ENCODE measurements around the gene F7.
"Not testable (repeated sequence)": the region's sequence is repeated elsewhere in the genome, so short reads cannot be mapped to it uniquely, and the experiment has no call there.

Gene F7

GRCh38 chr13:113105032-113105920, at the start of gene F7:
TSS of gene F7 (plus strand) at chr13:113105791. CDS start at chr13:113105842, 51 bp downstream.
- Mint-ChIP-seq H3K4me1 (peaks cover 2% of the 10 kb centered on the region), H3K27ac (no peak within 1 kb of the TSS), H3K4me3 (no peak within 1 kb of the TSS), H3K27me3 (peaks cover 8% of the 10 kb centered on the region), H3K9me3 (no peaks in the 10 kb centered on the region), H3K36me3 (no peaks in the 10 kb centered on the region)
- DNase-seq (ENCODE audit: low spot score in 2 of 2) = no peak
- ATAC-seq (ENCODE audit: low read depth) = no peak

GRCh38 chr13:113057084-113057483, 48.5 kb upstream of the F7 start:
- Mint-ChIP-seq H3K4me3 (no peak overlapping the region), H3K27me3 (peaks cover 2% of the 10 kb centered on the region), H3K27ac (no peak overlapping the region), H3K9me3 (no peaks in the 10 kb centered on the region), H3K4me1 (no peaks in the 10 kb centered on the region), H3K36me3 (peaks cover 4% of the 10 kb centered on the region)
- ATAC-seq (ENCODE audit: low read depth) (no peak), DNase-seq (ENCODE audit: low spot score in 2 of 2) (no peak)

- not testable (repeated sequence) for H3K4me1 Mint-ChIP-seq; DNase-seq (ENCODE audit: low spot score in 2 of 2); H3K4me3 Mint-ChIP-seq; H3K27ac Mint-ChIP-seq; H3K36me3 Mint-ChIP-seq; H3K9me3 Mint-ChIP-seq; H3K27me3 Mint-ChIP-seq; ATAC-seq (ENCODE audit: low read depth)
These were observed 48.0 kb upstream of the F7 start for GRCh38 chr13:113057559-113057958.

- peaks cover 1% of the 10 kb centered on the region for H3K36me3 Mint-ChIP-seq
- no peaks in the 10 kb centered on the region for H3K9me3 Mint-ChIP-seq
- no peak overlapping the region for H3K27ac Mint-ChIP-seq
- H3K4me1 Mint-ChIP-seq = no peaks in the 10 kb centered on the region
- DNase-seq (ENCODE audit: low spot score in 2 of 2) (no peak), ATAC-seq (ENCODE audit: low read depth) (no peak)
- H3K4me3 Mint-ChIP-seq = no peak overlapping the region
- no peaks in the 10 kb centered on the region for H3K27me3 Mint-ChIP-seq
These were observed 47.2 kb upstream of the F7 start for GRCh38 chr13:113058129-113058987.

- H3K4me3 Mint-ChIP-seq = no peak overlapping the region
- peaks cover 1% of the 10 kb centered on the region for H3K36me3 Mint-ChIP-seq
- DNase-seq (ENCODE audit: low spot score in 2 of 2) (no peak), ATAC-seq (ENCODE audit: low read depth) (no peak)
- no peaks in the 10 kb centered on the region for H3K9me3 Mint-ChIP-seq
- H3K27me3 Mint-ChIP-seq = no peaks in the 10 kb centered on the region
- no peak overlapping the region for H3K27ac Mint-ChIP-seq
- H3K4me1 Mint-ChIP-seq = no peaks in the 10 kb centered on the region
These were observed 46.4 kb upstream of the F7 start for GRCh38 chr13:113058988-113059850.

DNA sequence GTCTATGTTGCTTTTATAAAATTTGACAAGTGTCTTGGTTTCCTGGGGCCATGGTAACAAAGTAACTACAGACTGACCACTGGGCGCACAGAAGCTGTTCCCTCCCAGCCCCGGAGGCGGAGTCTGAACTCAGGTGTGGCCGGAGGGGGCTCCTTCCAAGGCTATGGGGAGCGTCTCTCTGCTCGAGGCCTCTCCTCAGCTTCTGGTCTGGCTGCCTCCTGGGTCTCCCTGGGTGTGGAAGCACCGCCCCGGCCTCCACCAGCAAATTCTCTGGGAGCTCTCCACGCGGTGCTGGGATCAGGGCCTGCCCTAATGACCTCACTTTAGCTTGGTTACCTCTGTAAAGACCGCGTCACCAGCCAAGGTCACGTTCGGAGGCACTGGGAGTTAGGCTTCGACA, 45.7 kb upstream of the F7 start:
- no peaks in the 10 kb centered on the region for H3K4me1 Mint-ChIP-seq
- no peaks in the 10 kb centered on the region for H3K27me3 Mint-ChIP-seq
- no peak overlapping the region for H3K27ac Mint-ChIP-seq

GRCh38 chr13:113060557-113061270, 44.9 kb upstream of the F7 start:
- H3K9me3 Mint-ChIP-seq = no peaks in the 10 kb centered on the region
- no peaks in the 10 kb centered on the region for H3K27me3 Mint-ChIP-seq
- H3K36me3 Mint-ChIP-seq = peaks cover 3% of the 10 kb centered on the region
- H3K4me1 Mint-ChIP-seq = no peaks in the 10 kb centered on the region
- ATAC-seq (ENCODE audit: low read depth) (no peak), DNase-seq (ENCODE audit: low spot score in 2 of 2) (no peak)
- H3K4me3 Mint-ChIP-seq = no peak overlapping the region
- no peak overlapping the region for H3K27ac Mint-ChIP-seq

More for the DNA sequence above, 45.7 kb upstream of the F7 start:
- no peaks in the 10 kb centered on the region for H3K9me3 Mint-ChIP-seq
- ATAC-seq (ENCODE audit: low read depth) = no peak
- H3K4me3 Mint-ChIP-seq = no peak overlapping the region
- DNase-seq (ENCODE audit: low spot score in 2 of 2) = no peak
- H3K36me3 Mint-ChIP-seq = peaks cover 3% of the 10 kb centered on the region

- H3K4me1 Mint-ChIP-seq = no peaks in the 10 kb centered on the region
- DNase-seq (ENCODE audit: low spot score in 2 of 2) (no peak), ATAC-seq (ENCODE audit: low read depth) (no peak)
- no peaks in the 10 kb centered on the region for H3K27me3 Mint-ChIP-seq
- no peak overlapping the region for H3K4me3 Mint-ChIP-seq
- peaks cover 3% of the 10 kb centered on the region for H3K36me3 Mint-ChIP-seq
- no peak overlapping the region for H3K27ac Mint-ChIP-seq
- no peaks in the 10 kb centered on the region for H3K9me3 Mint-ChIP-seq
These were observed 44.3 kb upstream of the F7 start for GRCh38 chr13:113061271-113061625.

DNA sequence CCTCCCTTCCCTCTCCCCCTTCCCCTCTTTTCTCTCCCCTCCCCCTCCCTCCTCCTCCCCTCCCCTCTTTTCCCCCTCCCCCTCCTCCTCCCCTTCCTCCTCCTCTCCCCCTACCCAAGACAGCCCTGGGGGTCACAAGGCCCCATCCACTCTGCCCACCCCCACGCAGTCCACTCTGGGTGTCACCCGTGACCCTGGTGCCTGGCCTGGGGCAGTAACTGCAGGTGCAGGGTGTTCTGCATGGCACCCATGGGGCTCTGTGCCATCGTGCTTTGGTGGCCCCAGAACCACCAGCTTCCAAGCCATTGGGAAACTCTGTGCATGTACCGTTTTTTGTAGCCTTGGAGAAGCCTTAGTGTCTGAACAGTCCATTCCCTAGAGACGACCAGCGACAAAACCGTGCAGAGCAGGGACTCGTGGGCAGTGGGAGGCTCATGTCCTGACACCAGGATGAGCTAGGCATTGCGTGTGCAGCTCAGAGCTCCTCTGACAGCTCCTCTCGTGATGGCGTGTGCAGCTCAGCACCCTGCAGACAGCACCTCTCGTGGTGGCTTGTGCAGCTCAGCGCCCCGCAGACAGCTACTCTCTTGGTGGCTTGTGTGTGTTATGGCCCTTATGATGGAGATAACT, 43.7 kb upstream of the F7 start:
- Mint-ChIP-seq H3K4me1 (no peaks in the 10 kb centered on the region), H3K36me3 (peaks cover 3% of the 10 kb centered on the region), H3K27ac (no peak overlapping the region), H3K4me3 (no peak overlapping the region), H3K9me3 (no peaks in the 10 kb centered on the region), H3K27me3 (no peaks in the 10 kb centered on the region)
- DNase-seq (ENCODE audit: low spot score in 2 of 2) (no peak), ATAC-seq (ENCODE audit: low read depth) (no peak)

- Mint-ChIP-seq H3K9me3 (no peaks in the 10 kb centered on the region), H3K36me3 (peaks cover 4% of the 10 kb centered on the region), H3K27ac (no peak overlapping the region), H3K4me3 (no peak overlapping the region), H3K4me1 (no peaks in the 10 kb centered on the region), H3K27me3 (no peaks in the 10 kb centered on the region)
- ATAC-seq (ENCODE audit: low read depth) (no peak), DNase-seq (ENCODE audit: low spot score in 2 of 2) (no peak)
These were observed 42.9 kb upstream of the F7 start for GRCh38 chr13:113062691-113063090.

GRCh38 chr13:113063091-113063491, 42.5 kb upstream of the F7 start:
- Mint-ChIP-seq H3K27ac (no peak overlapping the region), H3K9me3 (no peaks in the 10 kb centered on the region), H3K27me3 (no peaks in the 10 kb centered on the region), H3K4me1 (no peaks in the 10 kb centered on the region), H3K36me3 (peaks cover 4% of the 10 kb centered on the region), H3K4me3 (no peak overlapping the region)
- no peak for DNase-seq (ENCODE audit: low spot score in 2 of 2)
- no peak for ATAC-seq (ENCODE audit: low read depth)

DNA sequence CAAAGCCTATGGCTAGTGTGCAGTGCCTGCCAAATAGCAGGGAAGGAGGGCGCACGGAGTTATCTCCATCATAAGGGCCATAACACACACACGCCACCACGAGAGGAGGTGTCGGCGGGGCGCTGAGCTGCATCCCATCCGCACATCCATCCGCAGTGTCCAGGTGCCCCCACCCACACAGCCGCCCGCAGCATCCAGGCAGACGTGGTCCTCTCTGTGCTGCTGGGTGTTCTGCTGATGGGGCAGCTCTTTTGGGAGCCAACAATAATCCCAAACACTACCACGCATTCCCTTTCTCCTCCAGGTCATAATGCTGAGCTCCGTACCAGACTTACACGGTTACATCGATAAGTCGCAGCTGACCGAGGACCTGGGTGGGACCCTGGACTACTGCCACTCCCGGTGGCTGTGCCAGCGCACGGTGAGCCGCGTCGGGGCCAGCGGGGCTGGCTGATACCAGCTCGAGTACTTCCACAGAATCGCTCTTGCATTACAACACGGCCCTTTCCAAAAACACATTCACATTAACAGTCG, 41.5 kb upstream of the F7 start:
- H3K36me3 Mint-ChIP-seq = peaks cover 4% of the 10 kb centered on the region
- H3K27me3 Mint-ChIP-seq = no peaks in the 10 kb centered on the region
- H3K4me1 Mint-ChIP-seq = no peaks in the 10 kb centered on the region
- ATAC-seq (ENCODE audit: low read depth) = no peak
- no peak overlapping the region for H3K27ac Mint-ChIP-seq
- no peaks in the 10 kb centered on the region for H3K9me3 Mint-ChIP-seq
- DNase-seq (ENCODE audit: low spot score in 2 of 2) = no peak
- H3K4me3 Mint-ChIP-seq = no peak overlapping the region
